Ureter (tissue), 1 donor: ENCODE data around the gene PRPH. TPM values are rescaled to one million over a fixed set of nuclear protein-coding genes. Genes with fewer than 3 reads are reported as not detected.

ENCODE experiments used
- DNase-seq: peaks from one replicate; pipeline ENCODE4 v3.0.0-alpha.2; 2020; ENCODE audit warnings: low spot score
- total RNA-seq: library from RNA; stranded (reverse); gene quantifications from one replicate; pipeline ENCODE4 v1.2.4, GENCODE V29; 2023
- donor health status: DM: yes; HTN: yes; CAD: no.

PRPH gene
- total RNA-seq, 1 donor from 2014 or later, result 1.7 TPM

DNA sequence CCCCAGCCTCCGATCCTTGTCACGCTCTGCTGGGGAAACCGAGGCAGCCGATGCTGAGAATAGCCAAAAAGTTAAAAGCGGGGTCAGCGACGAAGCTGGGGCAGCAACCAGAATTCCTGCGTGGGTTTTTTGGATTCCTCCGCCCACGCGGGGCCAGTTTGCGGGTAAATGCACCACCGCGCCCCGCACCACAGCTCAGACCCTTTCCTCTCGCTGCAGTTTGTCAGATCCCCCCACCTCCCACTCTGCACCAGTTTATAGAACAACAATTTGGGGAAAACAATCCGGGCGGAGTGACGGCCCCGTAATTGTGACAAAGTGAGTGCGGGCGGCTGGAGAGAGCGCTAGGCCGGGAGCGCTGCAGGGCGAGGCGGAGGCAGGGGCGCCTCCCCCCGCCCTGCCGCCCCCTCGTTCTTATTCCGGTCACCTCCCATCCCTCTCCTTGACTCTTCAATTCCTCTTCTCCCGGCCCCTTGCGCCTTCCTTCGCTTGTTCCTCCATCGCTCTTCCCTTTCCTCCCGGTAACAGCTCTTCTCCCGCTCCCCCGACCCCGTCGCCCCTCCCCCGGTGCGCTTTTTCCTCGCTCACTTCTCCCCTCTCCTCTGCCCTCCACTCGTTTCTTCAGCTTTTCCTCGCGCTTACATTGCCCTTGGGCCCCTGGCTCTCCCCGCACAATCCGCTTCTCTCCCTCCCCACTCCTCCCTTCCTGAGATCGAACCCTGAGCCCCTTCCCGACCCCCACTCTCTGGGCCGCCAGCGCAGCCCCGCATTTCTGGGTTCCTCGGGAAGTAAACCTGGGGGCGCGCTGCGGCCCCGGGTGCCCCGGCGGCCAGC lies 51.1 kb downstream of the PRPH start:
- DNase-seq, result no peak

DNA sequence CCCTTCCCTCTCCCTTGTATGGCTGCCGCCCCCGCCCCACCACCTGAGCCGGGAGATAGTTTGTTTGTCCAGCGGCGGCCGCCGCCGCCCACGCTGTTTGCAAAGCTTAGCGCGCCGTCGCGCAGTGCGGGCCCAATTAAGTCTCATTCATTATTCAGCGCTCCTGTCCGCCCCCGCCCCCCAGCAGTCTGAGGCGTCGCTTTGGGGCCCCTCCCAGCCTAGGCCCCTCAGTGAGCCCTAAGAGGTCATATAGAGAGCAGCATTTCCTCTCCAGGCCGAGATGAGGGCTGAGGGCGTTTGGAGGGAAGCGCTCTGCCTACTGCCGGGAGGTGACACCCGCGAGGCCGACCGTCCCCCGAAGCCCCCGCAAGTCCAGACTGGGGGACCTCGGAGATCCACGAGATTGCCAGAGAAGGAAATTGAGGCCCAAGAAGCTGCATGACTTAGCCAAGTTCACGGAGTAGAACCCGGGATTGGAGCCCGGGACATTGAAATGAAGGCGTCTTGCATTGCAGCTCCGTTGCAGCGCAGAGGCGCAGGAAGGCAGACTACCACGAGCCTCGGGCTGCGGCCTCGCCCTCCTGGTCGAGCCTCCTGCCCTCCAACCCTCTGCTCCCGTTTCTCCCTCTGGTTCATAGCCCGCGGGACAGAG lies 51.8 kb downstream of the PRPH start, which contains the start of gene DNAJC22:
Gene DNAJC22 (plus strand): TSS at position 230 of the 652 bp plus-strand sequence. CDS start 1,985 bp downstream, outside the sequence.
- DNase-seq, result no peak

GRCh38 chr12:49347311-49348193 lies 52.6 kb downstream of the PRPH start:
- peak; percentile 77 for DNase-seq

Other genes with a start within 250 kb of the PRPH start
- gene KMT2D, start 234.4 kb upstream of the PRPH start, total RNA-seq, result 115 TPM
- not detected for gene RHEBL1, start 225.2 kb upstream of the PRPH start, total RNA-seq
- 0.70 TPM for gene DHH, start 200.3 kb upstream of the PRPH start, total RNA-seq
- 85.7 TPM for gene LMBR1L, start 184.3 kb upstream of the PRPH start, total RNA-seq
- 496 TPM for gene TUBA1B, start 163.8 kb upstream of the PRPH start, total RNA-seq
- gene TUBA1A, start 106.1 kb upstream of the PRPH start, total RNA-seq, result 107 TPM
- 201 TPM for gene TUBA1C, start 30.1 kb upstream of the PRPH start, total RNA-seq
- gene TROAP, start 28.1 kb downstream of the PRPH start, total RNA-seq, result 1.3 TPM
- not detected for gene C1QL4, start 42.0 kb downstream of the PRPH start, total RNA-seq
- 0.16 TPM for gene DNAJC22, start 51.7 kb downstream of the PRPH start, total RNA-seq
- 20.0 TPM for gene SPATS2, start 72.3 kb downstream of the PRPH start, total RNA-seq
- 1.1 TPM for gene KCNH3, start 243.9 kb downstream of the PRPH start, total RNA-seq